Measurements from ENCODE around the gene NBPF3.

The NBPF3 gene

DNA sequence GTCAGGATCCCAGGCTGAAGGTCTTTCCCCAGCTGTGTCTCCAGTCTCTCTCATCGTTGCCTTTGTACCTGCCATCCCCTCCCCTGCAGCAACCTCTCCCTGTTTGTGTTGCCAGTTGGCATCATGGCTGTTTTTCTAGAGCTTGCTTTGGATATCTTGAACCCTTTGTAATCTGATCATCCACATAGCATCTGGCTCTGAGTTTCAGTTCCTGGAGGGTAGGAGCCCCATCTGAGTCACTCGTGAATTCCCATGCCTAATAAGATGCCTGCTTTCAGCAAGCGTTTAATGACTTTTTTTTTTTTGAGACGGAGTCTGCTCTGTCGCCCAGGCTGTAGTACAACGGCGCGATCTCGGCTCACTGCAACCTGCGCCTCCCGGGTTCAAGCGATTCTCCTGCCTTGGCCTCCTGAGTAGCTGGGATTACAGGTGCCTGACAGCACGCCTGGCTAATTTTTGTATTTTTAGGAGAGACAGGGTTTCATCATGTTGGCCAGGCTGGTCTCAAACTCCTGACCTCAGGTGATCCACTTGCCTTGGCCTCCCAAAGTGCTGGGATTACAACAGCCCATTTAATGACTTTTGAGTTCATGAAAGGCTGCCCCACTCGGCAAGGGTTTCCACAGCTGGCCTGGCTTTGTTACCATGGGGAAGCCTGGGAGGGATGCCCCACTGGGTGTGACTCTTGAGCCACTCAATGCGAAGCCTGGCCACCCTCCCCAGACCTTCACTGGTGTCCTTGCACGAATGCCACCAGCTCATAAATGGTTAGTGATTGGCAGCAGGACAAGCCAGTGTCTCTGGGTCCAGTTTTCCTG lies 81.2 kb downstream of the NBPF3 start:
- WGBS, 2 experiments (ENCODE audit: insufficient coverage in 2 of 2): 85 to 86% methylated on average over 15 of the region's 16 CpGs
- no peak overlapping the region for H3K27ac ChIP-seq (ENCODE audit: low read depth, low read length, severe bottlenecking)
- H3K4me3 ChIP-seq (ENCODE audit: extremely low read depth, insufficient read depth, low read length, poor library complexity, severe bottlenecking): no peak overlapping the region
- H3K4me1 ChIP-seq (ENCODE audit: control insufficient read depth, insufficient read depth, low read length, poor library complexity, severe bottlenecking): peaks cover 4% of the 10 kb centered on the region
- H3K9me3 ChIP-seq (ENCODE audit: control insufficient read depth, low read length): no peaks in the 10 kb centered on the region
- H3K36me3 ChIP-seq (ENCODE audit: control insufficient read depth, insufficient read depth, low read length): no peaks in the 10 kb centered on the region

DNA sequence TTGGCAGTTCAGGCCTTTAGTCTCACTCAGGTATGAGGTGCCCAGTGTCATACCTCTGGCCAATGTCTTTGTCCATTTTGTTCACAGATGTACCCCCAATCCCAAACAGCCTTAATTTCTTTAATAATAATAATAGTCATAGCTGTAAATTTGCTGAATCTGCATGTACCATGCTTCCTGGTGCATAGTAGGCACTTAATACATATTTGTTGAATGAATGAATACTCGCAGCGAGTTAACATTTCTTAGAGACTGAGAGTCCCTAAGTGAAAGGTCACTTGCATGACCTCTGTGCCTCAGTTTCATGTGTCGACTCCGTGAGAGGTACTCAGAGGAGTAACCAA lies 81.8 kb downstream of the NBPF3 start:
- Histone ChIP-seq H3K9me3 (ENCODE audit: control insufficient read depth, low read length) (no peaks in the 10 kb centered on the region), H3K36me3 (ENCODE audit: control insufficient read depth, insufficient read depth, low read length) (no peaks in the 10 kb centered on the region), H3K4me1 (ENCODE audit: control insufficient read depth, insufficient read depth, low read length, poor library complexity, severe bottlenecking) (peaks cover 4% of the 10 kb centered on the region), H3K4me3 (ENCODE audit: extremely low read depth, insufficient read depth, low read length, poor library complexity, severe bottlenecking) (no peak overlapping the region), H3K27ac (ENCODE audit: low read depth, low read length, severe bottlenecking) (no peak overlapping the region)
- WGBS, 2 experiments (ENCODE audit: insufficient coverage in 2 of 2): 80 to 100% methylated on average over 2 of the region's 4 CpGs

DNA sequence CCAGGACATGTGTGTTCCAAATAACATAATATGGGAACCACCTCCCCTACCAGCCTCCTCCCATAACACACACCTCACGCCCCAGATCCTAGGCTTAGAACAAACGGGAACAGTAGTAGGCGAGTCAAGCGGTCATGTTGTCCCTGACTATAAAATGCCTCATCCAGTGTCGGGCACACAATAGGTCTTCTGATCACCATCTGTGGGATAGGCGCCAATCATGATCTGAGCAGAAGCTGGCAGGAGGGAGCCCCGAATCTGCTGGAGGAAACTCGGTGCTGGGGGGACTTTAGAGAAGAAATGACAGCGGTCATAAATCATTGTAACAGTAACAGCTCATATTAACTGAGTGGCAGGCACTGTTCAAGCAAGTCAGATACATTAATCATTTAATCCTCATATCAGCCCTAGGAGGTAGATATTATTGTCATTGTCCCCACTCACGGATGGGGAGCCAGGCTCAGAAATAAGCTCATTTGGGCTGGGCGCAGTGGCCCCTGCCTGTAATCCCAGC lies 82.6 kb downstream of the NBPF3 start:
- no peaks in the 10 kb centered on the region for H3K9me3 ChIP-seq (ENCODE audit: control insufficient read depth, low read length)

DNA sequence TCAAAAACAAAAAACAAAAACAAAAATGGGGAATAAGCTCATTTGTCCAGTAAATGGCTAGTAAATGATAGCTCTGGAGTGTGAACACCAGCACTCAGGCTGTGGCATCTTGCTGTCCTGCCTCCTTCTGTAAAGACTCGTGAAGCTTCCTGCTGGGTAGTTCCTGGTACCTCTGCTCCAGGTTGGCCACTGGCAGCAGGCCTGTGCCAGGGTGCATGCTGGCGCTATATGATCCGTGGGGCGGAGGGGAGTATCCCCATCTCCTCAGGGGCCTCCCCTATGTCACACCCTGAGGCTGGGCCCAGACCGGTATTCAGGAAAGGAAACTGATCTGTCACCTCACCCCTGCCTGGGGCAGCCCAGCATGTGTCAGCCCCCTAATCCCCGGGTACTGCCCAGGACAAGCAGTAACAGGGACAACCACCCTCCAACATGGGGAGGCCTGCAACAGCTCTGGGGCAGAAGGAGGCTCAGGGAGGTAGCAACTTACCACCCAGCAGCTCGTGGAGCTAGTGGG lies 83.4 kb downstream of the NBPF3 start:
- WGBS, 2 experiments (ENCODE audit: insufficient coverage in 2 of 2): 90 to 94% methylated on average over 5 to 6 of the region's 7 CpGs
- no peak overlapping the region for H3K4me3 ChIP-seq (ENCODE audit: extremely low read depth, insufficient read depth, low read length, poor library complexity, severe bottlenecking)
- peaks cover 4% of the 10 kb centered on the region for H3K4me1 ChIP-seq (ENCODE audit: control insufficient read depth, insufficient read depth, low read length, poor library complexity, severe bottlenecking)
- no peaks in the 10 kb centered on the region for H3K9me3 ChIP-seq (ENCODE audit: control insufficient read depth, low read length)
- H3K27ac ChIP-seq (ENCODE audit: low read depth, low read length, severe bottlenecking): no peak overlapping the region
- no peaks in the 10 kb centered on the region for H3K36me3 ChIP-seq (ENCODE audit: control insufficient read depth, insufficient read depth, low read length)

More for the DNA sequence above, 82.6 kb downstream of the NBPF3 start:
- H3K4me3 ChIP-seq (ENCODE audit: extremely low read depth, insufficient read depth, low read length, poor library complexity, severe bottlenecking): no peak overlapping the region
- peaks cover 4% of the 10 kb centered on the region for H3K4me1 ChIP-seq (ENCODE audit: control insufficient read depth, insufficient read depth, low read length, poor library complexity, severe bottlenecking)
- no peaks in the 10 kb centered on the region for H3K36me3 ChIP-seq (ENCODE audit: control insufficient read depth, insufficient read depth, low read length)
- H3K27ac ChIP-seq (ENCODE audit: low read depth, low read length, severe bottlenecking): no peak overlapping the region
- WGBS, 2 experiments (ENCODE audit: insufficient coverage in 2 of 2): 89 to 90% methylated on average over 9 to 10 of the region's 11 CpGs

GRCh38 chr1:21524220-21524619 lies 84.3 kb downstream of the NBPF3 start:
- no peaks in the 10 kb centered on the region for H3K36me3 ChIP-seq (ENCODE audit: control insufficient read depth, insufficient read depth, low read length)
- WGBS, 2 experiments (ENCODE audit: insufficient coverage in 2 of 2): 84 to 85% methylated on average over 4 of the region's 5 CpGs

DNA sequence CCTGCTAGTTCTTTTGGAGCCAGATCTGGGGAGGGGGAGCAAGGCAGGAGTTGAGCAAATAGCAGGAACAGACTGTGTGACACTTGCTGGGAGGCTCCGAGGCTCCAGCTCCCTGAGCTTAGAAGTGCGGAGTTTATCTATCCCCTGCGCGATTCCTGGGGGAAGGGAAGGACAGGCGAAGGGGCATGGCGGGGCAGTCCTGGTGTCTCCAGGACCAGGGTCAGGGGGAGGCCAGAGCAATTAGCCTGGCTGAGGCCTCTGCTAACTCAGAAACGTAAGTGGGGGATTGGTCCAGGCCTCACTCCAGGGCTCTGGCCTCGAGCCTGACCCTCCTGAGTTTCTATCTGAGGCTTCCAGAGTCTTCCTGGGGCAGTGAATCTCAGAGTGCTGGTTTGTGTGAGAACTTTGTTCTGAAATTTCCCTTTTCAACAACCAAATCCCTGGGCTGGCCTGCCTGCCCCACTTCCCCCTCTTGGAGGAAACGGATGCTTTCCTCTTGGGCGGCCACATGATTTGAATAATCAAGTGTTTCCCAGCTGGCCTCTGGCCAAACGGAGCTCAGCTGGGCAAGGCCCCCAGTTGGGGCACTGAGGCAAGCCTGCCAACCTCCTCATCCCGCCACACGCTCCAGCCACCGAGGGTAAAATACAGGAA lies 84.9 kb downstream of the NBPF3 start:
- 79 to 89% methylated on average over 10 to 13 of the region's 14 CpGs for WGBS, 2 experiments (ENCODE audit: insufficient coverage in 2 of 2)
- H3K9me3 ChIP-seq (ENCODE audit: control insufficient read depth, low read length): no peaks in the 10 kb centered on the region
- no peak overlapping the region for H3K4me3 ChIP-seq (ENCODE audit: extremely low read depth, insufficient read depth, low read length, poor library complexity, severe bottlenecking)
- H3K27ac ChIP-seq (ENCODE audit: low read depth, low read length, severe bottlenecking): peak overlapping the region; percentile 30
- peaks cover 3% of the 10 kb centered on the region for H3K4me1 ChIP-seq (ENCODE audit: control insufficient read depth, insufficient read depth, low read length, poor library complexity, severe bottlenecking)
- H3K36me3 ChIP-seq (ENCODE audit: control insufficient read depth, insufficient read depth, low read length): no peaks in the 10 kb centered on the region

More at GRCh38 chr1:21524220-21524619, 84.3 kb downstream of the NBPF3 start:
- no peaks in the 10 kb centered on the region for H3K9me3 ChIP-seq (ENCODE audit: control insufficient read depth, low read length)
- no peak overlapping the region for H3K27ac ChIP-seq (ENCODE audit: low read depth, low read length, severe bottlenecking)
- no peak overlapping the region for H3K4me3 ChIP-seq (ENCODE audit: extremely low read depth, insufficient read depth, low read length, poor library complexity, severe bottlenecking)
- no peaks in the 10 kb centered on the region for H3K4me1 ChIP-seq (ENCODE audit: control insufficient read depth, insufficient read depth, low read length, poor library complexity, severe bottlenecking)

GRCh38 chr1:21525340-21525717 lies 85.4 kb downstream of the NBPF3 start:
- WGBS, 2 experiments (ENCODE audit: insufficient coverage in 2 of 2): 84 to 100% methylated on average over 2 to 6 of the region's 7 CpGs
- no peaks in the 10 kb centered on the region for H3K9me3 ChIP-seq (ENCODE audit: control insufficient read depth, low read length)
- H3K27ac ChIP-seq (ENCODE audit: low read depth, low read length, severe bottlenecking): no peak overlapping the region
- H3K4me1 ChIP-seq (ENCODE audit: control insufficient read depth, insufficient read depth, low read length, poor library complexity, severe bottlenecking): peaks cover 7% of the 10 kb centered on the region
- H3K4me3 ChIP-seq (ENCODE audit: extremely low read depth, insufficient read depth, low read length, poor library complexity, severe bottlenecking): no peak overlapping the region
- H3K36me3 ChIP-seq (ENCODE audit: control insufficient read depth, insufficient read depth, low read length): no peaks in the 10 kb centered on the region

GRCh38 chr1:21526441-21526840 lies 86.5 kb downstream of the NBPF3 start:
- 100% methylated on average over 1 of the region's 1 CpG for WGBS, 2 experiments (ENCODE audit: insufficient coverage in 2 of 2)
- no peak overlapping the region for H3K27ac ChIP-seq (ENCODE audit: low read depth, low read length, severe bottlenecking)
- H3K36me3 ChIP-seq (ENCODE audit: control insufficient read depth, insufficient read depth, low read length): no peaks in the 10 kb centered on the region
- H3K4me3 ChIP-seq (ENCODE audit: extremely low read depth, insufficient read depth, low read length, poor library complexity, severe bottlenecking): no peak overlapping the region
- no peaks in the 10 kb centered on the region for H3K9me3 ChIP-seq (ENCODE audit: control insufficient read depth, low read length)
- peaks cover 12% of the 10 kb centered on the region for H3K4me1 ChIP-seq (ENCODE audit: control insufficient read depth, insufficient read depth, low read length, poor library complexity, severe bottlenecking)

- Histone ChIP-seq H3K4me3 (ENCODE audit: extremely low read depth, insufficient read depth, low read length, poor library complexity, severe bottlenecking) (no peak overlapping the region), H3K4me1 (ENCODE audit: control insufficient read depth, insufficient read depth, low read length, poor library complexity, severe bottlenecking) (peaks cover 12% of the 10 kb centered on the region), H3K36me3 (ENCODE audit: control insufficient read depth, insufficient read depth, low read length) (no peaks in the 10 kb centered on the region), H3K27ac (ENCODE audit: low read depth, low read length, severe bottlenecking) (no peak overlapping the region), H3K9me3 (ENCODE audit: control insufficient read depth, low read length) (no peaks in the 10 kb centered on the region)
- WGBS, 2 experiments (ENCODE audit: insufficient coverage in 2 of 2): 65 to 78% methylated on average over 2 to 3 of the region's 7 CpGs
Observed at GRCh38 chr1:21530368-21531016, 90.6 kb downstream of the NBPF3 start.

- no peaks in the 10 kb centered on the region for H3K36me3 ChIP-seq (ENCODE audit: control insufficient read depth, insufficient read depth, low read length)
Observed at GRCh38 chr1:21531241-21531640, 91.3 kb downstream of the NBPF3 start.

More at GRCh38 chr1:21531241-21531640, 91.3 kb downstream of the NBPF3 start:
- WGBS, 2 experiments (ENCODE audit: insufficient coverage in 2 of 2): 92 to 94% methylated on average over 5 of the region's 5 CpGs
- H3K9me3 ChIP-seq (ENCODE audit: control insufficient read depth, low read length): no peaks in the 10 kb centered on the region
- no peak overlapping the region for H3K27ac ChIP-seq (ENCODE audit: low read depth, low read length, severe bottlenecking)
- H3K4me1 ChIP-seq (ENCODE audit: control insufficient read depth, insufficient read depth, low read length, poor library complexity, severe bottlenecking): peaks cover 12% of the 10 kb centered on the region
- no peak overlapping the region for H3K4me3 ChIP-seq (ENCODE audit: extremely low read depth, insufficient read depth, low read length, poor library complexity, severe bottlenecking)

All from mesodermal cell (in vitro differentiated cells).